Stimulated activated CD4-positive, alpha-beta T cell treated with anti-CD3 and anti-CD28 coated beads, Interleukin-4, amount 100 ng/mL, for 24 hours (primary cell): ENCODE results near the gene SERPINI1.

Experiments
- DNase-seq: peaks from one replicate; pipeline ENCODE4 v3.0.0-alpha.2; 2020

Gene SERPINI1

GRCh38 chr3:167736264-167736787, 805 bp downstream of the SERPINI1 start:
- no peak for DNase-seq

DNA sequence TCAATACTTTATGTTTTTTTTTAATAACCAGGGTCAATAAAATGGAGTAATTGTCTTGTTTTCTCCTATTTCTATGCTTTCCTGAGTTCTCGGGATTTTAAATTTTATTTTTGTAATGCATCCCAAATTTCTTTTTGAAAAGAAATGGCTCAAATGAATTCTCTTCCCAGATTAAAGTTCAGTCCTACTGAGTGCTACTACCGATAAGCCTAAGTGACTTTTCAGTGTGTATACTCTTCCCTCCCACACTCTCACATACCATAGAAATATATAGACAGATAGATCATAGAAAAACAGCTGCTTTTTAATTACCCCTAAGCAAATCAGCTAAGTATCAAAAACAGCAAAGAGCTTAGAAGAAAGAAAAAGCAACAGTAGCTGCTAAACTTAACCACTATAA, 1.5 kb downstream of the SERPINI1 start:
- no peak for DNase-seq

DNA sequence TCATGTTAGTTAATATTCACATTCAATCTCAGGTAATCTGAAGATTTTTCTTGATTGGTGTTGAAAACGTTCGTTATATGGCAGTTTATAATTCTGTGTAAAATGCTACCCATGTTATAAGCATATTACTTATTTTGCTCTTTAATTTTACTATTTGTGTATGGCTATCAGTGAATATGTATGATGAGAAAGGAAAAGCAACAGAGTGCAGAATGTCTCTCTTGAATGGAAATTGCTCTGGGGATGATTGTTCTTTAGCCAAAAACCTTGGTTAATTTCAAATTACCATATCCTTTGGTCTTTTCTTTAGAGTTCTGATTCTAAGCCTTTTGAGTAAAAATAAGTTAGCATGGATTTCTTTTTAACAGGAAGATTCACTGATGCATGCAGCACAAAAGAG, 2.5 kb downstream of the SERPINI1 start:
- no peak for DNase-seq

- DNase-seq: no peak
Measured at GRCh38 chr3:167739190-167739810, 3.8 kb downstream of the SERPINI1 start.

DNA sequence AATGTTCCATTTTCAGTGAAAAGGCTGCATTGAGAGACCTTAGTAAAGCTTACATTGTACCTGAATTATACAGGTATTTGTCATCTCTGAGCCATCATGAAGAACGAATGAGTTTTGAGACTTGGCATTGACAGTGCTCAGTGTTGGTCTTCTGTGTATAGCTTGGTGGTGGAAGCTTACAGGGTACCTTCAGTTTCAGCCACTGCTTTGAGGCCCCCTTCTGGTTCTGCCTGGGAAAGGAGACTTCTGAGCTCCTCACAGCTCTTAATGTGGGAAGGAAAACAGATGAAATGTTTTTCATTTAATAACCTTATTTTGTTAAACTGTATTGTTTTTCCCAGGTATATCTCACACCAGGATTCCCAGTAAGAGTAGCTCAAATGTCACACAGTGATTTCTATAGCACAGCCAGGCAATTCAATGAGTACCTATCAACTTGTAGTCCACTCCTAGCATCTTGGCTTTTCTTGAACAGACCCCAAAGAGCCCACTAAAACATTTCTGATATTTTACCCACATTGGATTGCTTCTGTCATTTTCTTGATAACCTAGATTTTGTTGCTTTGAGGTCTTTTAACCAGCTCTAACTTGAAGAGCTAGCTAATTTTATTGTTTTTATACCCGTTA, 5.6 kb downstream of the SERPINI1 start:
- peak; percentile 16 for DNase-seq

- DNase-seq: no peak
Measured at GRCh38 chr3:167742338-167742737, 6.8 kb downstream of the SERPINI1 start.

DNA sequence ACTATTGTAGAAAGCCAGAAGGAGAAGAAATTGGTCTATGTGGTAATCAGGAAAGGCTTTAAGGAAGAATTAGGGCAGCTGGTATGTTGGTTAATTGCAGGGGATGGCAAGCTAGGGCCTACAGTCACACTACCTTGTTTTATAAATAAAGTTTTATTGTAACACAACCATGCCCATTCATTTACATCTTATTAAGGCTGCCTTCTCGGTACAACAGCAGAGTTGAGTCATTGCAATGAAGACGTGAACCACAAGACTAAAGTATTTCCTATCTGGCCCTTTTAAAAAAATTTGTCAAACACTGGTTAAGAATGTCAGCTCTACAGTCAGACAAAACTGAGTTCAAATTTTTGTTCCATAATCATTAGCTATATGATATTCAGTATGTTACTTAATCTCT, 8.3 kb downstream of the SERPINI1 start:
- DNase-seq: no peak

DNA sequence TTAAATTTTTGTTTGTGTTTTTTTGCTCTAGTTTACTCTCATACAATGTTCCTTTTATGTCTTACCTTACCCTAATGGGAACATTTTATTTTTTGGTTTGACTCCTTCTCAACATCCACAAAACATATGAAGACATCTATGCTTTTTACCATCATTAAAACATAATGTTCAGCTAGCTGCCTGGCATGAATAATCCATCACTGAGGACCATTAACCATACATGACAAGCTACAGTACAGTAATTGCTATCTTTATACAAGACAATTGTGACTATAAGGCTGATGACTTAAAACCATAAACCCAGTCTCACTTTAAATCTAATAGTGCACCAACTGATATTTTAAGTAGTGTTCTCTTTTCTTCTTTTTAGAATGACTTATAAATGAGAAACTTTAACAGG, 13.7 kb downstream of the SERPINI1 start:
- DNase-seq: no peak

- DNase-seq: no peak
Measured at GRCh38 chr3:167749728-167750127, 14.2 kb downstream of the SERPINI1 start.

- DNase-seq: no peak
Measured at GRCh38 chr3:167750272-167750971, 14.9 kb downstream of the SERPINI1 start.

- no peak for DNase-seq
Measured at GRCh38 chr3:167754049-167754448, 18.5 kb downstream of the SERPINI1 start.

- no peak for DNase-seq
Measured at GRCh38 chr3:167761302-167761701, 25.8 kb downstream of the SERPINI1 start.

- no peak for DNase-seq
Measured at GRCh38 chr3:167762296-167762695, 26.8 kb downstream of the SERPINI1 start.

DNA sequence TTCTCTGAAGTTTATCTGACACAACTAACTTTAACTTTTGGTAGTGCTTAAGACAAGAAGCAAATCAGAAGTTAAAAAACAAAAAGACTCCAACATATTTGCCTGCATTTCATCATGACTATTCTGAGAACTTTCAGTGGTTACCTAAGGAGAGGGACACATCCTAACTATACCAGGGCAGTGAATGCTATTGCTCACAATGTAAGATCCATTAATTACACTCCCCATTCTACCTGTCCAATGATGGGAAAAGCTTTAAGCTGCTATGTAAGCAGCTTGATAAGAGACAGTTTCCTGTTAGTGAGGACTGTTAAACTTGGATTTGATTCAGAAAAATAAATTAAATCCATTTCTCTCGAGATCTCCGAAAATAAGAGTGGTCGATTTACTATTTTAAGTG, 37.5 kb downstream of the SERPINI1 start:
- no peak for DNase-seq

DNA sequence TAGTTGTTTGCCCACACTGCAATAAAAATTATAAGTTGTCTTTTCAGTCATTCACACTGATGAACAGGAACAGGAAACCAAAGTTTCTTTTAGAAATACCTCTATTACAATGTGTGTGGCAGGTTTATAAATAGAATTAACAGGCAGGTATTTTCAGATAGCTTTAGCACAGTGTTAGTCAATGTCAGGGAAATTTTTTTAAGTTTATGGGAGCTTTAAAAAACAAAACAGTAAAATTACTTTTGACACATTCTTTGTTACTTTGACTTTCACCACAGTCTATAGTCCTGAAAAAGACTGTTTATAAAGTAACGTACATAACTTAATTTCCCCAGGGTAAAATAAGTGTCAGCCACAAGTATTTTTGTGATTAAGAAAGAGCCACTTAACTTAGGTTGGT, 38.1 kb downstream of the SERPINI1 start:
- DNase-seq: no peak

- no peak for DNase-seq
Measured at GRCh38 chr3:167776066-167776685, 40.7 kb downstream of the SERPINI1 start.

DNA sequence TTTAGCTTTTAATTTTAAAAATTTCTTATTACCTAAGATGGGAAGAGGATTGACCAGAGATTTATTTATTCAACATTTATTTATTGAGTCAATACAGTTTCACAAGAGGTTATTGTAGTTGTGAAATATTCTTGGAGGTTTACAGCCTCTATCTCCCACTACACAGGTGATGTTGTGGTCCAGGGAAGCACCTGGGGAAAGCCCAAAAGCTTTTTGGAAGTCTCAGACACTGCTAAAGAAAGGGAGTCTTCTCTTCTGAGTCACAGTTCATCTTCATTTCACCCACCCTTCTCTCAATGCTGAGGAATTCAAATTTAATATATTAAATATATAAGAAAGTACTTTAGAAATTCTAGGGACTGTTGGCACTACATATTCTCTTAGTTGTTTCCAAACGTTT, 41.8 kb downstream of the SERPINI1 start:
- DNase-seq: no peak

DNA sequence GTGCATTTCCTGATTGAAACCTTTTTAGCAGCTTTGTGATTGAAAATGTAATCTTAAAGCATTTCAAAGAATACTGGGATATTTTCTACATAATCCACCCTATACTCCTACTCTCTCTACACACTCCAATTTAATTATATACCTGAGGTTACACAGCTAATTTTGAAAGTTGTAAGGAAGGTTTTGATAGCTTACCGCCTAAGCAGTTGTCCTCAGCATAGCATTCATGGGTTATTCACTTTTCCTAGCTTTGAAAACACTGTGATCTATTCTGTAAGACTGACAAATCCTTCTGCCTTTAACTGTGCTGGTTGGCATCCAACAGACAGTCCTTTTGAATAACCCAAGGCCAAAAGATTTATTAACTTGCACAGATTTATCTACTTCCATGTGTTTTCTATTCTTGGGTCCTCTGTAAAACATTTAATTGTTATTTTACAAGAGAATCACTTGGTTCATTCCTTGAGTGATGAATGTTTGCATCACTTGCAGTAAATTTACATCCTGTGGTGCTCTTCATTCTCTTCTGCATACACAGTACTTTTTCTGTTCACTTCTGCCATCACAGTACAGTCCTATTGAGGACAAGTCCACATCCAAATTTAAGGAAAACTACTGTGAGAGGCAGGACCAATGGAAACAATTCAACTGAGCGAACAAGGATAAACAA, 44.8 kb downstream of the SERPINI1 start:
- DNase-seq: no peak

DNA sequence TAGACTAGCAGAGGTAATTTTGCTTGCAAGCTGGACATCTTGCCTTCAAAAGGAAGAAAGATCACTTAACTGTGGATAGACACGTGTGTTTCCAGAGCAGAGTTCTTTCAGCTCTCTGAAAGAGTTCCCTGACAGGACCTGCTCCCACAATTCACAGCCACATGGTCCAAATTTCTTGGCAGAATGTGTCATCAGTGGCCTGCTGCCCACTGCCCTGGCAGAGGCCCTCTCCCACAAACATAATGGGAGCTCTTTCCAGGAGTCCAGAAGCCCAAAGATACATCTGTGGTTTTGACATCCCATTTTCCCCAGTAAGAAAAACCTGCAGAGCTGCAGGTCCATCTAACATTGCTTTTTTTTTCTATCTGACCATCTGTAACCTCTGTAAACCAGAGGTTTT, 48.3 kb downstream of the SERPINI1 start:
- DNase-seq: no peak

DNA sequence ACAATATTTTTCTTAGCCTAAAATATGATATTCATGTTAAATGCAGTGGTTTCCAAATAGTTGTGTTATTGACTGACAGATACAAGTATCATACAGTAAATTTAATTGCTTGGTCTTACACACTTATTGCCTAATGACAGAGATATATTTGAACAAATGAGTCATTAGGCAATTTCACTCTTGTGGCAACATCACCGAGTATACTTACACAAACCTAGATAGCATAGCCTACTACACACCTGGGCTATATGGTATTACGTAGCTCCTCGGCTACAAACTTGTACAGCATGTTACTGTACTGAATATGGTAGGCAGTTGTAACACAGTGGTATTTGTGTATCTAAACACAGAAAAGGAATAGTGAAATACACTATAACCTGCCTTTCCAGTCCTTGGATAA, 50.3 kb downstream of the SERPINI1 start:
- DNase-seq: no peak

- DNase-seq: no peak
Measured at GRCh38 chr3:167787440-167787839, 51.9 kb downstream of the SERPINI1 start.

DNA sequence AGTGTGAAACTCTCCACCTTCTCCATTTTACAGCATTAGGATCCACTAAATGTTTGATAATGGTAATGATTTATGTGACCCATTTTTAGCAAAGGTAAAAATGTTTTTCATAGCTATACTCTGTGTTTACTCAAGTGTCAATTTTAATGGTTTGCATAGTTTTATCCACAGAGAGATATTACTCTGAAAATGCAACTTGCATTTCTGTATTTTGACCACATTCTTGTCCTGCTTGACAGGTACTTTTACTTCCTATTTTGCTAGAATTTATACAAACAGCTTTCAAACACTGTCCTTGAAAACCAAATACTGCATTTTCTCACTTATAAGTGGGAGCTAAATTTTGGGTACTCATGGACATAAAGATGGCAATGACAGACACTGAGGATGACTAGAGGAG, 62.9 kb downstream of the SERPINI1 start:
- DNase-seq: no peak

GRCh38 chr3:167808910-167809309, 73.4 kb downstream of the SERPINI1 start:
- no peak for DNase-seq
